HG03469 (cell line): ENCODE results near the gene LNPEP.
A peak's percentile ranks its signal among the peaks of the same experiment; 100 is the strongest.

Experiments
- ATAC-seq: cut with Tn5 transposase; IDR thresholded peaks from one replicate; pipeline ENCODE4 v1.9.1; 2021; ENCODE audit warnings: mild to moderate bottlenecking, moderate library complexity, moderate number of reproducible peaks; ENCODE audit not compliant: unreplicated experiment

Gene LNPEP

DNA sequence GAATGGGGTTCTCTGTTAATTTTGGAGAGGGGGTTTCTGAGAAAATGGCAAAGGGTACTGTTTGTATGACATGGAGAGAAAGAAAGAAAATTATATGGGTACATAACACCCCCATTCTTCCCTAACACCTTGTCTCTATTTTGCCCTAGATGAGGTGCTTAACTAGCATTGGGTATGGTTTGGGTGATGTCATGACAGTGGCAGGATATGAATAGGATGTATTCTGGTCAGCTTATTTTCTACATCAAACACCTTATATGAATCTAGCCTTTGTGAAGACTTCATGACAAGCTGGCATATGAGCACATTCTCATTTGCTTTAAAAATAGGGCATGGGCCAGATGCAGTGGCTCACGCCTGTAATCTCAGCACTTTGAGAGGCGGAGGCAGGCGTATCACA lies 58.6 kb downstream of the LNPEP start:
- no peak for ATAC-seq

GRCh38 chr5:96995419-96995818 lies 59.5 kb downstream of the LNPEP start:
- ATAC-seq = no peak

DNA sequence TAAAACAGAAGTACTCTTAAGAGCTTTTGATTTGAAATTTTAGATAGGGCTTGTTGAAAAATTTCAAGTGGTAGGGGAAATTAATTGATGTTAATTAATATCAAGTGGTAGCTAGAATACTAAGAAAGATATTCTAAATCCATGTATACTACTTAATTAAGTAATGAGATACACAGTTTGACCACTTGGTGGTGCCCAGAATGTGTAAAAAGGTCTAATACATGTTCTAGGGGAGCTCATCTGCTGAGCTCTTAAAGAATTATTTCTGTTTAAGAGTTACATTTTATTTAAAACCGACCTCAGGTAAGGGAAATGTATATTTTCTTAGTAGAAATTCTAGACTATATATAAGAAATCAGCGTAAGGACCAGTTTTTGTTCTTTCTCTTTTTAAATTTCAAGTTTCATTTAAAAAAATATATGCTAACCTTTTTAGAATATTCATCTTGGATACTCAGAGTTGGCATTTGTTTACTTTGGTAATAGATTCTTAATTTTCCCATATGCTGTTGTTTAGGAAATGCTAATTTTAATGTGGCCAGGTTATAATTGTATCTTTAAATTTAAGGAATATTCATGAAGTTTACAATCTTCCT lies 61.5 kb downstream of the LNPEP start:
- peak; percentile 80 for ATAC-seq

DNA sequence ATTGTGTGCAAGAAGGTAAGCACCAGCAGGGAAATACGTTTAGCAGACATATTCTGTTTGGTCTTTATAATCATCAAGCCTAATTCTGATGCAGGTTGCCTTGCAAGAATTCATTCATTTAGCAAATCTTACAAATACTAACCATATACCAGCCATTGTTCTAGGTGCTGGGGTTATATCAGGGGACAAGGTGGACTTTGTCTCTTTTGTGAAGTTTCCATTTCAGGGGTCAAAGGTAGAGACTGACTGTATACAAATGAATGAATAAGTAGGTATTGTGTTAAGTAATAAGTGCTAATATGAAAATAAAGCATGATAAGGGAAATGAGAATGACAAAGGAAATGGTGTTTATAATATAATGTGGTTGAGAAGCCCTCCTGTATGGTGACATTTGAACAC lies 64.0 kb downstream of the LNPEP start:
- no peak for ATAC-seq

- no peak for ATAC-seq
Measured at GRCh38 chr5:97000391-97000790, 64.5 kb downstream of the LNPEP start.

DNA sequence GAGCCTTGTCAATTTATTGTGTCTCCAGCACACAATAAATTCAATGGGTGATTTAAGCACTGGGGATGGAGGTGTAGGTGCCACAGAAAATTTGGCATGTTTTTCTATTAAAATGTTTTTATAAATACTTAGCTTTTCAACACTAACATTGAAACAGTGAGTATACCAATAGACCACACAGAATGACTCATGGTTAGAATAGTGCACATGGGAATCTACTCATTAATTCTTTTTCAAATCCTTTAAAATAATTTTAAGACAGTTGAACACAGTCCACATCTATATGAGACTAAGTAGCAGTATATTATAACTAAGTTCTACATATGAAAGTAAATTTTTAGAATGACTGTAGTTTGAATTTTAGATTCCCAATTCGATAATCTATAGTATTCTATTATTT lies 67.1 kb downstream of the LNPEP start:
- no peak for ATAC-seq

GRCh38 chr5:97004423-97005060 lies 68.7 kb downstream of the LNPEP start:
- ATAC-seq = no peak

DNA sequence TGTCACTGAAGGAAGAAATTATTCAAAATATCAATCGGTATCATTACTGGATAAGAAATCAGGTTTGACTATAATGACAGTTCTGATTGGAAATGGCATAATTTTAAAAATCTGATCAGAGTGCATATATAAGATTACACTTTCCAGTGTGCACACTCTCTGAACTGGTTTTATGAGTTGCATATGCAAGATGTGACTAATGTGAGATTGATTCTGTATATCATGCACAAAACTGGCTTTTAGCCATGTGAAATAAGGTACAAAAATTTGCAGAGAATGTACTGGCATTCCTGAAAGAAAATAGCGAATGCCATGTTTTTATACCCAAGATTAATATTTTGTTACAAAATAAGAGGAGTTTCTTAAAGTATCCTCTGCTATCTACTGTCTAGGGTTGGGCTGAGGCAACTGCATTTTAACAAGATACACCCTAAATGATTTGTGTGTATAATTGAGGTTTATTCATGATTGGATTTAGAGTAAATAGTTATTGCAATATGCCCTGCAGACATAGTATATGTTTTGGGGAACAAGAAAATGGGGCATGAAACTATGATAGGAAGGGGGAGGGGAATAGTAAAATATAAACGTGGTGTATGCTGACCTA lies 70.7 kb downstream of the LNPEP start:
- no peak for ATAC-seq

DNA sequence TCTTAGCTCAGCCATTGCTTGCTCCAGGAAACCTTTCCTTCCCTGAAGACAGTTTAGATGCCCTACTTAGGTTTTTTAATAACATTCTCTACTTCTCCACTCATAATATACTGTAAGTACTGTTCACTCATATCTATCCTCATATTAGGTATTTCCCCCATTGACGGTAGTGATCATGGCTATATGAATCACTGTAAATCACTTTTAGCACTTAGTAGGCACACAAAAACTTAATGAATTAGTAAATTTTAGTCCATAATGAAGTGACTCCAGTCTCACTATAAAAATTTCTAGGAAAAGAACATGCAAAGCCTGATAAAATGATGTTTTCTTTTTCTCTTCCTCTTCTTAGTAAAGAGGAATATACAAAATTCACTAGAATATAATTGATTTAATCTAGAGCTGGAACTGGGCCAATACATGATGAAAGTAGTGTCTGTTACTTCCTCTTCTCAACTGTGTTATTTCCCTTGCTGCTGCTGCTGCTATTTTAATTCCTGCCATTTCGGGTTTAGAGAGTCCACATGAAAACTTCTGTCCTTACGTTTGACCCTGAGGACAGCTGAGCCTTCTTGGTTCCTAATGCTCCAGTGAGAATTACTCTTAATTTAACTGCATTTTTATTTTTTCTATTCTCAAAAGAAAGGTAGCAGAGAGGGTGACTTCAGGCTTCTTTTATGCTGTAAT lies 73.5 kb downstream of the LNPEP start:
- ATAC-seq = no peak

GRCh38 chr5:97009921-97010320 lies 74.0 kb downstream of the LNPEP start:
- ATAC-seq = no peak

GRCh38 chr5:97010606-97011005 lies 74.7 kb downstream of the LNPEP start:
- no peak for ATAC-seq

- no peak for ATAC-seq
Measured at GRCh38 chr5:97011567-97011966, 75.7 kb downstream of the LNPEP start.

DNA sequence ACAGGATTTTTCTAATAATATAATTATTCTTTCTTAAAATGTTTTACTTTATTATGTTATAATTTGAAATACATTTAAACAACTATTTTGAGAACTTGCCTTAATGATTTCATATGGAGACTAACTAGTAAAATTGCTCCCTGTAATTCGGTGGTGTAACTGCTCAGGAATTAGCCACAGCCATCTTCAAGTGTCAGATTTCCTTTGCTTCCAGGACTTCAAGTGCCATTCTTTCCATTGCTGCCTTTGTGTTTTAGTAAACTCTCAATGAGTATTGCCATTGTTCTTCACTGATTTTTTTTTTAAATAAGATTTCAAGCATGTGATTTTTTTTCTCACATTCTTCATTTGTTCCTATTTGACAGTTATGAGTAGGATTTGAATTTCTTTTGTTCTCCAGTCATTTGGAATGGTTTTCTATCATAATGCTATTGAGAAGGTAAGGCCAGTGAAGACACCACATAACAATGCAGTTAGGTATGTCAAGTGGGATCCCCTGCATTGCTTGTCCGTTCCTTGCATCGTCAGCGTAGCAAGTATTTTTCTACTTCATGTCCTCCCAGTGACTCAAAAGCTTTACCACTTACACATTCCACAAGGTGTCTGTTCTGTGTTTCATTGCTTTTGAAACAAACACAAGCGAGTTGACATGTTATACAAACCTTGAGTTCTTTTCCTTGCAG lies 83.7 kb downstream of the LNPEP start:
- ATAC-seq = no peak

DNA sequence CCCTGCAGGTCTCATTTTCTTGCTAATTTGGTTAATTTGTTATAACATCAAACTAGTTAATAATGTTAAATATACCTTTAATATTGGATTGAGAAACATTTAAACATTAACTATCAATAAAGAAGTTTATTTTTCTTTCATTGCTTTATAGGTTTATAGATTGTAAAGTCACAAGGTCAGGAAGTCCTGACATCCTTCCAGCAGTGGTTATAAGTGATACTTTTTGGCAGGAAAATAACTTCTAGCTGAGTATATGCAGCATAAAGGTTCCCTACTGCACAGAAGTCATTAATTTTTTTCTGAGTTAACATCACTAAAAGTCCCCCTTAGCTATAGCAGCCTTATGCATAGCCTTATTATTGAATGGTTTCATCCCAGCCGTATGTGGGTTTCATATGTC lies 85.5 kb downstream of the LNPEP start:
- ATAC-seq = no peak

DNA sequence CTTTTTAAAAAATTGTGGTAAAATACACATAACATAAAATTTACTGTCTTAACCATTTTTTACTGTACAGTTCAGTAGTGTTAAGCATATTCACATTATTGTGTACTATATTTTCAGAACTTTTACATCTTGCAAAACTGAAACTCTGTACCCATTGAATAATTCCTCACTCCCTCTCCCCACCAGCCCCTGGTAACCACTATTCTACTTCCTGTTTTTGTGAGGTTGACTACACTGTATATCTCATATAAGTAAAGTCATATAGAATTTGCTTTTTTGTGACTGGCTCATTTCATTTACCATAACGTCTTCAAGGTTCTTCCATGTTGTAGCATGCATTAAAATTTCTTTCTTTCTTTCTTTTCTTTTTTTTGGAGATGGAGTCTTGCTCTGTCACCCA lies 87.0 kb downstream of the LNPEP start:
- peak; percentile 54 for ATAC-seq

DNA sequence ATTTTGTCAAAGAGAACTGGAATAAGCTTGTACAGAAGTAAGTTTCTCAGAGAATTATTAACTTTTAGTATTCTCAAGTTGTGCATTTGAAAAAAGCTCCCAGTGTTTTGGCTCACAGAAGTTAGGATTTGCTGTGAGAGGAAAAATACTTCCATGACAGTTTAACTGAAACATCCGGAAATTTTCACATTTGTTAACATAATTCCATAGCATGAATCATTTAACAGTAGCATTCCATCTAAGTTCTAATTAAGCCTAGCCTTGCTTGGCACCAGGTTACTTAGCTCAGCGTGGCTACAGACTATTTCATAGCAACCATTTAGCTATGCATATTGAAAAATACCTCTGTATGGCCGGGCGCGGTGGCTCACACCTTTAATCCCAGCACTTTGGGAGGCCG lies 90.8 kb downstream of the LNPEP start:
- ATAC-seq = no peak

GRCh38 chr5:97037819-97038218 lies 101.9 kb downstream of the LNPEP start:
- no peak for ATAC-seq

- ATAC-seq = no peak
Measured at GRCh38 chr5:97041239-97041638, 105.4 kb downstream of the LNPEP start.

GRCh38 chr5:97042996-97043395 lies 107.1 kb downstream of the LNPEP start:
- no peak for ATAC-seq

DNA sequence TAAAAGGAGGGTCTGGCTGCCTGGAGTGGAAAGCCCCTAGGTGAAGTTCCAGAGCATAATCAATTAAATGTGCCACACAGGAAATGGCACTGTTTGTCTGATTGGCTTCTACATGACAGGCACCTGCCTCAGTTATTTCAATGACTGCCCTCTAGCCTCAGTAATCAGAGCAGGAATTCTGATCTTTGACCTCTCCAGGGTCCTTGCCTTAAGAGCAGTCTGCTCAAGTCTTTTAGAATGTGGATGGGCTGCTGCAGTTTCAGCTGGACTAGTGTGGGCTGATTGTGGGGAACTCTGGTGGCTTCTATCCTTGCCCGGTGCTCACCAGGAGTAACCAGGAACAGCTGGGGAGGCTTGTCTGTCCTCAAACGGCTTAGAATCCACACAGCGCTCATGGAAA lies 107.6 kb downstream of the LNPEP start:
- no peak for ATAC-seq

DNA sequence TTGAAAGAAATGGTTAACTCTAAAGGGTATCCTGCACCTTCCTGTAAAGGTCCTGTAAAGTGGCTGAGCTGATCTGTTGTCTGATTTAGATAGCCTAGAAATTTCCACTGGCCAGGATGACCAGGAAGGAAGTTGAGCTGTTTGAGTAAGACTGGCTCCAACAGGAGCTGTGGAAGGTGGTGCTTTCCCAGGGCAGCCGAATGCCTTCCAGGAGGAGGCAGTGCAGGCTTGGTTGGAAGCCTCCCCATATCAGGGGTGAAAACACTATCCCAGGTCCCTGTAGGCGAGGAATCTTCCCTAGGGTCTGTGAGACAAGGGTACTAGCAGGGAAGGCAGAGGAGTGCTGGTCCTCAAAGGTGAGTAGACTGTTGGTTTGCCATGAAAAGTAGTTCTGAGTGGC lies 108.2 kb downstream of the LNPEP start:
- no peak for ATAC-seq
